Middle frontal gyrus (tissue), 1 donor: ENCODE measurements around the gene NTM.

Experiments used
- DNase-seq: peaks from one replicate; pipeline ENCODE4 v3.0.0-alpha.2; 2015; ENCODE audit warnings: low spot score; ENCODE audit errors: extremely low spot score

The NTM gene

DNA sequence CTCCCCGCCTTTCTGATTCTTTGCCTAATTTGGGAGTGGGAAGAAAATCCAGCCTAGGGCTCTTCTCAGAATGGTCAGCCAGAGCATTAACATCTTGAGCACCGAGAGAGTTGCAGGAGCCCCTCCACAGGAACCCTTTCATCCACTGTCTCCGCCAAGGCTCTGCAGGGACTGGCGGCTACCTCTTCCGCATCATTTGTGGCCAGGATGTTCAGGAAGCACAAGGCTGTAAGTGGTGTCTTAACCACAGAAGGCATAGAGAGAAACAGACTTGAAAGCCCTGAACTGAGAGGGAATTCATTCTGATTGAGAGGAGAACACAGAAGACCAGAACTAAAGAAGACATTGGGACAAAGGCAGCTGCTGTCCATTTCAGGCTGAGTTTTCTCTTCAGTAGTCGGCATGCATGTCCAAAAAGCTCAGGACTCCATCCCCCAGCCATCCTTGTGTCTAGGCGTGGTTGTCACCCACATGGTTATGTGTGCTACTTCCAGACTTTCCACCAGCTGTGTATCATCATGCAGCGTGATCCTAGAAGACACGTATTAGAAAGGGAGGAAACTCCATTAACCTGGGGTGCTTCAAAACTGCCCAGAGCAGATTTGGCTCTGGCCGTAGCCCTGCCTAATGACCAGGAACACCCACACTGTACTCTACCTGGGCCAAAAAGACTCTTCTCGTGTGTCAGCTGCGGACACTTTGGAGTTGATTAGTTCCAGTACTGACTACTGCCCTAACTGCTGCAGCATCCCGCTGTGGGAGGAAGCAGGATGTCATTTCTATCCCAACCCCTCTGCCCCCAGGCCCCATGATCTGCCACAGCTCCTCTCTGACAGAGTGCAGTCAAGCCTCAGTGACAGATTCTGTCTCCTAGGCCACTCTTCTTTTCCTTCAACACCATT lies 725.1 kb downstream of the NTM start:
- no peak for DNase-seq

DNA sequence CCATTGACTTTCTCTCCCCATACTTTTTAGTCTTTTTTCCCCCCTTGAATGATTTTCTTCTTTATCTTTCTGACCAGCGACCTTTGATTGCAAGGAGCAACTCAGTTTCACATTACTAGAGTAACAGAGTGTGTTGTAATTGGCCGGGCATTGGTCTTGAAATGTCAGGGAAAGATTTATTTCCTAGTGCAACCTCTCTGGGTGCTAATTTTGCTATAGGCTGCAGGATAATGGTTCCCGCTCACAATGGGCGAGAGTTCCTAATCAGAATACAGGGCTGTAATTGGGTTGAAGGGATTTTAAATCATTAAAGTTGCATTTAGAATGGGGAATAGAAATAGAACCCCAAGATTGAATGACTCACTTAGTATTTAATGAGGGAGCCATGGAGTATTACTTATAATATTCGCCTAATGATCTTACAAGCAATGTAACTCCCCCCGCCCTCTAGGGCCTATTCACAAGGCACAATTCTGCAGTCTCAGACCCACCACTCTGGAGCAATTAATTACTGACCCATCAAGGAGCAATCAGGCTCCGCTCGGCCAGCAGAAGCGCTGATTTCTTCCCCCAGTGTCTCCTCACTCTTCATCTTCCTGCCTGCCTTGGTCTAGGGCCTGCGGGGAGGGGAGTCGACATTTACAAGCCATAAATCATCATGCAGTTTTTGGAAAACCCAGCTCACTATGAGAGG lies 725.9 kb downstream of the NTM start:
- DNase-seq, result no peak

DNA sequence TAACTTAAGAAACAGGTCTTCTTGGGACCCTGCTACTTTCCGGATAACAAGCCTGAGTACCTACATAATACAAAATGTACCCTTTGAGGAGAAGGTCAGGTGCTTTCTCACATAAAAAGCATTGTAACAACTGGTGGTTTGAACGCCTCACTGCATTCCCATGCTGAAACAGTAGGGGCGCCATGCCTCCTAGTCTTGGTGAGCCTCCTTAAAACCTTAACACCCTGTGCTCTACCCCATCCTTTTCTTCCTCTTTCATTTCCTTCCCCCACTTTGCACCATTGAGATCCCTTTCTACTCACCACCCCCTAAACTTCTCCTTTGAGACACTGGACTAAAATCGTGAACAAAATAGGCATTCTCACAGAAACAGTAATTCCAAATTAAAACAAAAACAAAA lies 729.3 kb downstream of the NTM start:
- no peak for DNase-seq

DNA sequence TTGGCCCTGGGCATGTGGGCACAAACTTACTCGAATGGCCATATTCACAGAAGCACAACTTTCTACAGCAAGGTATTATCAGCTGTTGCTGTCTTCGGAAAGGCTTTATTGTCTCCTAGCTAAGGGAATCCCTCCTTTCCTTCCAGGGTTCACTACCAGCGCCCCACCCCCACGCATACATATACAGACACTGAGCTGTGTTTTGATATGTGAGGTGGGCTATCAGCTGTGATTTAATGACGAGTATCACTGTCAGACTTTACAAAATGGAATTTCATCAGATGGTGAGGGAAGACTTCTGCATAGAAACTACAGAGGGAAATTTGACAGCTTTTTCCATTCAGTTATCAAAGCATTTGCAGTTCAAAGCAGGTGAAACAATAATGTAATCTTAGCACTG lies 730.2 kb downstream of the NTM start:
- no peak for DNase-seq

DNA sequence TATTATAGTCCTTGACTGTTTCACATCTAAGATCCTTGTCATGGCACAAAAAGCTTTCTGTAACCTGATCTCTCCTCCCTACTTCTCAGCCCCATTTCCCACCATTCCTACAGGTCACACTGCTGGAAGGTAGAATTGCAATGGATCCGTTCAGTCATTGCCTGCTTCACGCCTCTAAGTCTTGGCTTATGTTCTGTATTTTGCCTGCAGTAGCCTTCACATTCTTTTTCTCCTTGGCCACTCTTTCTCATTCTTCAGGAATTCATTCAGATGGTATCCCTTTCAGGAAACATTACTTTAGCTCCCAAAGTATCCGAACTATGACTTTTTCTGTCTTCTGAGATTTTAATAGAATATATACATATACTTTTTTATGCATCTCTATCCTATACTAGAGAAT lies 731.5 kb downstream of the NTM start:
- no peak for DNase-seq

DNA sequence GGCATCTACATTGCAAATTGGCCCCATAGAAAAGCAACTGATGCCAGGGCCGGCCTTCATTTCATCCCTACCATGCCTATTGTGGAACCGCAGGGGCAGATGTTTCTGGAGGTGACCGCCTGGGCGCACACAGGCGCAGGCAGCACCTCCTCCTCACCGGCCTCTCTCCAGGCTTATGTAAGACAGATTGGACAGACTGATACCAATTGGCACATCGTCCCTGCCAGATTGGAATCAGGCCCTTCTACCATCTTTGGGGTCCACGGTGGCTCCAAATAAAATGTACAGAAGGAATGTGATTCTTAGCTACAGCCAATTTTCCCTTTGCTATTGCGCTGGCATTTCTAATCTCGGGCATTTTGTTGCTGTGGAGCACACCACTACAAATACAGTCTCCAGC lies 732.6 kb downstream of the NTM start:
- DNase-seq, result no peak

DNA sequence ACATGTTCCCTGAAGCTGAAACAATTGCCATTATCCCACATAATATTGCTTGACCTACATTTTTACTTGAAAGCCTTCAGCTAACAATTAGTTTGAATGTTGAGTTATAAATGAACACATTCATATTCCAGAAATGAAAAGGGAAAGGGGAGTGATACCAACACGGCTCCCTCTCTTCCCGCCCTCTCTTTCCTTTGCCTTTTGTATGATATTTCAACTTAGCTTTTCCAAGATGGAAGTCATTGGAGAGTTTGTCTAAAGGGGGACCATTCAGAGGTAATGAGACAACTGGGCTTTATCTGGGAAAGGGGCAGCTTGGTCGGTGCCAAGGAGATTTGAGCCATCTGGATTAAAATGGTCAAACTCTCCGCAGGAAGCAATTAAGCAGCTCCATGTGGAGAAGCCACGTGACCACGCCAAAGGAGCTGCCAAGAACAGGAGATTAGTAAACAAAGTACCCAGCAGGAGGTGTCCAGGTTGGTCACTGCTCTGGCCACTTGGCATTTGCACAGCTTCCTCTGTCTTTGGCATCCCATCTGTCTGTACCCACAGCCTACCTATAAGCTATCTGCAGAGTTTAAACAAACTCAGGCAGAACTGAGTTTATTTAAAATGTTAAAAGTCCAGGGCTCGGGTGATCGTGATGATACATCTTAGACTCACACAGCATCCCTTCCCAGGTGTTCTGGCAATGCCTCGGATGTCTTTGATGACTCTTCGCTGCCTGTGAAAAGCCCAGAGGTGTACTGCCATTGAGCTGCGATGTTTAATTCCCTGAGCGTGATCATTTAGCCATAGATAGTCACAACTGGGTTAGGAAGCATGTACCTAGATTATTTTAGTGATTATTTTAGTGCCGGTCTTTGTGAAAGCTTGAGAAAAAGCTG lies 735.9 kb downstream of the NTM start:
- no peak for DNase-seq

DNA sequence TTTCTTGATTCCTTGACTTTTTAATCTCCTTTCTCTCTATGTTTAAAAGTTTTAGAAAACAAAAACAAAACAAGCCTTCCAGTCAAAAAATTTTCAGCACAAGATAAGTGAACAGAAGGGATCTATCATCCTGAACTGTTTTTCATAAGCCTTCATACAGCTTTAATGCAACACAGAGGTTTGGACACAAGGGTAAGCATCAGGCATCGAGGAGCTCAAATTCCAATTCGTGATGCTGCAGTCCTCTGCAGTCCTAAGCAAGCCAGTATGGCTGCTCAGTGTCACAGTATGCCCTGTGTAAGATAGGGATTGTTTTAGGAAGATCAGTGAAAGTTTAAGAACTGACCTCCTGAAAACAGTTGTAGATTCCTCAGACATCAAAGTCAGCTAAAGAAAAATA lies 740.9 kb downstream of the NTM start:
- no peak for DNase-seq

DNA sequence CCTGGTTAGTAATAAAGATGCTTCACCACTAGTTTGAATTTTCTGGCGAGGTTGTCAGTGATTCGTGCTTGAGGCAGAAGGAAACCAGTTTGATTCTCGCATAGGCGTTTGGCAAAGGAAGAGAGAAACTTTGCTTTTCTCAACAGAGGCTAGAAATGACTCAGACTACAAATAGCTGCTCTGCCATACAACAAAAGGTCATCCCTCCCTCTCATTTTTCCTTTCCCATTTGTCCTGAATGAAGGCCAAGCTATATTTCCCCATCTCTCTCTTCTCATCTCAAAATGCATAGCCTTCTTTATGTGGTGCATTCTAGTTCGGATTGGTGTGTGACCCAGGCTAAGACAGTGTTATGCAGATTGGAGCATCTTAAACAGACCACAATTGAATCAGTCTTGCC lies 741.4 kb downstream of the NTM start:
- DNase-seq, result no peak

DNA sequence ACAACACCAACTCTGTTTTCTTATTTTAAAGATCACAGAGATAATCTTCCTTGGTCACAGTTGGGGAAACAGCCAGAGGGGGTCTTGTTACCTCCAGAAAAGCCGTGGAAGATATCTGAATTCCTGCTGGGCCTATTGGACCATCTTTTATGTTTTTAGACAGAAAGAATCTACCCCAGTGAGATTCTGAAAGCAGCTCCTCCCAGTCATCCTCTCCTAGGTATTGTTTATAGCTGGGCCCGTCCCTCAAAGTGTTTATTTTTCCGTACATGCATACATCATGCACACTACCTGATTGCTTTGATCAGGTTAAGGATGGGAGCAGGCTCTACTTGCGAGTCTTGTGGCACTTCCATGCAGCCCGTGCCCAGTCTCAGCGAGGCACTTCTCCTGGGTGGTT lies 742.4 kb downstream of the NTM start:
- no peak for DNase-seq

DNA sequence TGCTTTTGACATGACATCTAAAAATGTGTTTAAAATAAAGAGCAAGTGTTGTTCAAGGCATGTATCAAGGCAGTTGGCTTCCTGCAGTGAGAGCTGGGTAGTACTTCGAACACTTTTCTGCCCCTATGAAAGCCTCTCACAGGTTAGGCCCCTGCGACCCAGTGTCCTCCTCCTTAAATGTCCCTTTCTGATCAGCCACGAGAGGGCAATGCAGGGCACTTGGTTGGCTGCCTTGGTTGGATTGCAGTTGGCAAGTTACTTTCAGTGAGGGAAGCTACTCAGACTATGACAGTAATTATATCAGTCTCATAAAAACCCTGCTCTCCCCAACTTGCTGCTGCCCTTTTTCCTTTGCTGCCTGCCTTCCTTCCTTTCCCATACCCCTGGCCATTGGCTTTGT lies 743.8 kb downstream of the NTM start:
- DNase-seq, result no peak

DNA sequence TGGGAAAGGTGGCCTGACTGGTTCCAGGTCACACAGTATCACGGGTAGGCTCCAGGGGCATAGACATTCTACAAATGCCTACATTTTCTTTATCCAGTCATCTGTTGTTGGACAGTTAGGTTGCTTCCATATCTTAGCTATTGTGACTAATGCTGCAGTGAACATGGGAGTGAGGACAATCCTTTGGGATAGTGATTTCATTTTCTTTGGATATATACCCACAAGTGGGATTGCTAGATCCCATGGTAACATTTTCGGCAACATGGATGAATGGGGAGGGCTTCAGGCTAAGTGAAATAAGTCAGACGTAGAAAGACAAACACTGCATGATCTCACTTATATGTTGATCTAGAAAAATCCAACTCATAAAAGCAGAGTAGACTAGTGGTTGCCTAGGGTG lies 744.3 kb downstream of the NTM start:
- no peak for DNase-seq

DNA sequence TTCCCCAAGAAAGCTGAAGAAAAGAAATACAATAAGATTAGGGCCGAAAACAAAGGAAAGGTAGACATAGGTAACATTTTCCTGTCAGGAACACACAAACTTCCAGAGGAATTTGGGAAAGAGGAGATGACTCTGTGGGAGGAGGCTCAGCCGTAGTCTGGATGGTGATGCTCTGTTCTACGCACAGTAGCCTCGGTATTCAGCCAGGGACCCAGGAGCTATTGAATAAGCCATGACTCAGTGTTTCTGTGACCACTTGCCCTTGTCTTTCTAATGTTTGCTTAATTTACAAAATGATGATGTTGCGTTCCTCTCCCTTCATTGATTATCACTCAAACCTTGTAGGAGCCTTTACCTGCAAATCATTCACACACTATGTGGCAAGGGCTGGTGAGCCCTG lies 745.0 kb downstream of the NTM start:
- no peak for DNase-seq

DNA sequence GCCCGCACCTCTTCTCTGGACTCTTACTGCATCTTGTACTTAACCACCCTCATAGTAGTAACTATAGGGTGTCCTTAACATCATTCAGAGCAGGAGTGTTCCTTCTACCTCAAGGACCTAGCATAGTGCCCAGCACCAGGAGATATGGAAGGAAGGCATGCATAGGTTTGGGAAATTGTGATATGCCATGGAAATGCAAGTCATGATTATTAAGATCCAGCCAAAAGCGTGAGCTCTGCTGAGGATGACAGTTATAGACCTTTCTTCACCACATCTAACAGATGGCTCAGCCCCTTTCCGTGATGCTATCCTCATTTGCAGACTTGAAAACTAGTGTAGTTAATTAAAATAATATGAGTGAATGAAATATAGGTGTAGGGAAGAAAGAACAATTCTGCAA lies 746.1 kb downstream of the NTM start:
- DNase-seq, result no peak

DNA sequence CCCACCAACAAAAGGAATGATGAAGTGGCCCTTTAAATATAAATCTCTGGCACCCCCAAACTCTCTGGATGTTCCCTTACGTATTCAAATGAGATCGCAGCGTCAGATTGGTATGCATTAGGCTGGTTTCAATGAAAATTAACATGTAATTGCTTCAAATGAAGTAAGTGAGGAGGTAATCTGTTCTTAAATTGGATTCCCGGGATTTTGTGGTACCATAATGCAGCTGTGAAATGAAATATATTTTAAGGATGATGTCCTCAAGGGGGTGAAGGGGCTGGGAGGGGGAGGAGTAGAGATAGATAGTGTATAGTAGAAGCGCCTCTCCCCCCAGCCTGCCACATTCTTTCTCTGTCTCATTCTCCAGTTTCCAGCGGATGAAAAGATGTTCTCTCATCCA lies 748.2 kb downstream of the NTM start:
- no peak for DNase-seq

DNA sequence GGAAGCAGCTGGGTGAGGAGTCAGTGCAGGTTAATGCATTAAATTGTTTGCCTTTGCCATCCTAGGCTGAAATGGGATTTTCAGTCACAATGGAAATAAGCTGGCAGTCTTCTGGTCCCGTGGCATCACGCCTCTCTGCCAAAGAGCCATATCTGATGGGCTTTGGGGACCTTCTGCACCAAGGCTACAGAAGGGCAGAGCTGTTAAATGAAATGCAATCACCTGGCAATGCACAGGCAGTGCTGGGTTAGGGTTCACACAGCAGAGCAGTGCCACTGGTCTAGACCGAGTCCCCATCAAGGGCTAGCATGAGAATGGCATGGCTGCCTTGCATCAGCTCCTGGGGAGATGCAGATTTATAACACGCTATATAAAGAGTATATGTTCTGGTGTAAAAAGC lies 749.2 kb downstream of the NTM start:
- DNase-seq, result no peak

DNA sequence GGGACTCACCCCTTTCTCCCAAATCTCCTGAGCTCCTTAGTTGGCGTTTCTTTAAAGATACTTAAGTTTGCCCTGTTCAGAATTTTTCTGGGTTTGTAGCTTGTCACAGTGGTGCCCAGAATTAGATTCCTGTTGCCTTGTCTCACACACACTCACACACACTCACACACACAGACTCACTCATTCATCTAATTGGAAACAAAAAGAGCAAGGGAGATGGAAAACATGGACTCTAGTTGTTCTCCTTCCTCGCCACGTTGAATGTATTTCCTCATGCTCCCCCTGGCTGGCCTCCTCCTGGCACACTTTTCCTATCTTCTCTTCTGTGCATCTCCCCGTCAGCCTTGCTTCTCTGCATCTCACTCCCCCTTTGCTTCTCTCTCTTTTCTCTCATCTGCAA lies 752.3 kb downstream of the NTM start:
- DNase-seq, result no peak

DNA sequence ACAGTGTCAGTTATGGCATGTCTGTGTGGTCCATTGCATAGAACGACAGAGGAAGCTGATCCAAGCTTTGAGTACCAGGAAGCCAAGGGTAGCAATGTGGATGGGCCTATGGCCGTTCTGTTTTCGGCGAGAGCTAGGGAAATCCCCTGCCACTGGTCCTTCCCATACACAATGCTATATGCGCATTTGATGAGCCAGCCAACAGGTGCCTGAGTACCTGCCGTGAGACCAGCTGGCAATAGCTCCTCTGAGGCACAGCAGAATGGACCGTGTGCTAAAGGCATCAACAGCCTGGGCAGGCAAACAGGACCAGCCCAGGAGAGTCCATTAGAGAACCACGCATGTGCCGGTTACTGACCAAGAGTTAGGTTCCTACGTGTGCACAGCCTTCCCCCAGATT lies 753.0 kb downstream of the NTM start:
- DNase-seq, result no peak

DNA sequence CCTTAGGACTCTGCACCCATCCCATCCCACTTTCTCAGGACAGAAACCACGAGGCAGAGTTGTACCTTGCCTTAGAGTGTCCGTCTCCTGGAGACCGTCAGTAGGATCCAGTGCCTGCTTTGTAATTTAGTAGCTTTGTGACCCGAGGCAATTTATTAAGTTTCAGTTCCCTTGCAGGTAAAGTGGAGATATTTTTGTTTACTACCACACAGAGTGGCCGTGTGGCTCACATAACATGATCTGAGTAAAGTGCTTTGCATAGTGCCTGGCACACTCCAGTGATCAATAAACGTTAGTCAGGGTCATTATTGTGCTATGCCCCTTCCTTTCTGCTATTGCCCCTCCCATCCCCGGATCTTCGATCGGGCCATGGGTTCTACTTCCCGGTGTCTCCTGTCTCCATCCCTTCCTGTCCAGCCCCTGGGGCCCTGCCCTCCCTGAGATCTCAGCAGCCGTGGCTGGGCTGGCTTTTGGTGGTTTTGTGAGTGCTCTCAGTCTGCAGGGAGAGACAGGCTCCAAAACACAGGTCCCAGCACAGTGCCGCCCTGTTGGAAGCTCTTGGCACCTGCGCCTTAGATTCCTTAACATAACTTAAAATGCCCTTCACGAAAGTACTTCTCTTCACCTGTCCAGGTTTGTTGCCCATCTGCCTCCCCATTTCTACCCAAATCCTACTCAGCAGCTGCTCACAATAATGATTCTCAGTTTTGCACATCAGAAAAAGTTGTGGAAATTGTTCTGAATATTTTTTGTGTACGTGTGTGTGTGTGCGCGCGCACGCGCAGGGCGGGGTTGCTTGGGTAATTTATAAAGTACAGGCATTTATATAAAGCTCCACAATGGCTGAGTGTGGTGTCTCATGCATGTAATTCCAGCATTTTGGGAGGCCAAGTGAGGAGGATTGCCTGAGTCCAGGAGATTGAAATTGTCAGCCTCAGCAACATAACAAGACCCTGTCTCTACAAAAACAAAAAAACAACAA lies 753.7 kb downstream of the NTM start:
- DNase-seq, result no peak

DNA sequence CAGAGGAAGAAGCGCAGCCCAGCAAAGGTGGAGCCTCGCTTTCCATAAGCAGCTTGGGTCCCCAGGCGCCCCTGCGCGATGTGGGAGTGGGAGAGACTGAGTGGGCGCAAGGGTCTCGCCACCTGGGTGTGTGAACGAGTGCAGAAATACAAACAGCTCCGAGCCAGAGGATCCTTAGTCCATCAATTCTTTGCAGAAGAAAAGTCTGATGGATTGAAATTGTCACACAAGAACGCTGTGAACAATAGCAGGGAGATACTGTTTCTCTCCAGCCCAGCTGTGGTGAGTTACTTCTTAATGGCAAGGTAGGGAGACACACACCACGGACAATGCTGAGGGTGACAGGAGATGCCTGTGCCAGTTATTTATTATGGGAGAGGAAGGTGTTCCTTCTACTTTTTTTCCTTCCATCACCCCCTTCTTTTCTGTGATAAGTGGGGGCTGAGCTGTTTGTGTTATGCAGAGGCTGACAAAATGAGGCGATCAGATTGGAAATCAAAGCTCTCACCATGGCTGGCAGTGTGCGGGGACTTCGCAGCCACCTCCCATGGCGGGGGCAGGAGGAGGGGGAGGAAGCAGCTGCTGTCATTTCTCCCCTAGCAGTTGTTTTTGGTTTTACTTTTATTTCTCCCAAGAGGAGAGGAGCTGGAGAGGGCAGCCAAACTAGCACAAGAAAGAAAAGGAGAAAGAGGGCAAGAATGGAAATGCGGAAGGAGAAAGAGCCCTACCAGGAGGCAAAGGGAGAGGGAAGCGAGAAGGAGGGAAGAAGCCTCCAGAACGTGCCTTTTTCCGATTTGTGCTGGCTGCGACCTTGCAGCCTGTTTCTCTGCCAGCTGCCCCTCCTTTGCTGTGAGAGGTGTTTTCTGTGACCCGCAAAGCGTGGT lies 755.8 kb downstream of the NTM start:
- DNase-seq, result no peak
